ENCODE results near the gene CFAP77. TPM values are rescaled to one million over a fixed set of nuclear protein-coding genes. Genes with fewer than 3 reads are reported as not detected.

Gene CFAP77
- total RNA-seq, 4 donors from 2014 or later = 0.44 TPM; not detected in 3

GRCh38 chr9:132548751-132549640, 139.0 kb downstream of the CFAP77 start:
- Histone ChIP-seq H3K4me3 (replicated peaks in 1 of 3) (no peak overlapping the region), H3K27me3 (no peaks in the 10 kb centered on the region), H3K27ac (no peak overlapping the region), H3K36me3 (no peaks in the 10 kb centered on the region), H3K9me3 (no peaks in the 10 kb centered on the region), H3K4me1 (peaks cover 5 to 6% of the 10 kb centered on the region in 2 donors)
- DNase-seq = no peak
- intact Hi-C loops (cut with DNase I) = no loop called here
- no peak for TF ChIP-seq CTCF (IDR thresholded peaks at IDR 0.05)
- TF ChIP-seq POLR2A (IDR thresholded peaks at IDR 0.05) = no peak
- WGBS, 2 donors = 64 to 76% methylated on average over 16 to 17 of the region's 17 CpGs

- no peak for DNase-seq
- Histone ChIP-seq H3K36me3 (no peaks in the 10 kb centered on the region), H3K27me3 (no peaks in the 10 kb centered on the region), H3K4me3 (replicated peaks in 1 of 3) (no peak overlapping the region), H3K27ac (no peak overlapping the region), H3K4me1 (peaks cover under 1% of the 10 kb centered on the region in 2 donors), H3K9me3 (no peaks in the 10 kb centered on the region)
- intact Hi-C loops (cut with DNase I) = no loop called here
- WGBS, 2 donors = 70 to 76% methylated on average over 12 to 13 of the region's 13 CpGs
- no peak for TF ChIP-seq CTCF (IDR thresholded peaks at IDR 0.05)
- TF ChIP-seq POLR2A (IDR thresholded peaks at IDR 0.05) = no peak
Measured at GRCh38 chr9:132551556-132551955, 141.5 kb downstream of the CFAP77 start.

GRCh38 chr9:132552041-132552440, 142.0 kb downstream of the CFAP77 start:
- Histone ChIP-seq H3K27me3 (no peaks in the 10 kb centered on the region), H3K27ac (no peak overlapping the region), H3K36me3 (no peaks in the 10 kb centered on the region), H3K9me3 (no peaks in the 10 kb centered on the region), H3K4me1 (no peaks in the 10 kb centered on the region), H3K4me3 (replicated peaks in 1 of 3) (no peak overlapping the region)
- WGBS, 2 donors = 77 to 79% methylated on average over 12 of the region's 12 CpGs
- TF ChIP-seq CTCF (IDR thresholded peaks at IDR 0.05) (no peak), POLR2A (IDR thresholded peaks at IDR 0.05) (no peak)
- intact Hi-C loops (cut with DNase I) = no loop called here
- no peak for DNase-seq

GRCh38 chr9:132554755-132555154, 144.7 kb downstream of the CFAP77 start:
- H3K27me3 ChIP-seq = no peaks in the 10 kb centered on the region
- TF ChIP-seq CTCF (IDR thresholded peaks at IDR 0.05) = no peak
- TF ChIP-seq POLR2A (IDR thresholded peaks at IDR 0.05) = no peak

GRCh38 chr9:132555528-132555927, 145.5 kb downstream of the CFAP77 start:
- DNase-seq = no peak
- TF ChIP-seq CTCF (IDR thresholded peaks at IDR 0.05) = no peak
- TF ChIP-seq POLR2A (IDR thresholded peaks at IDR 0.05) = no peak
- H3K4me1 ChIP-seq = peaks cover 0 to under 1% of the 10 kb centered on the region in 2 donors
- intact Hi-C loops (cut with DNase I) = no loop called here
- H3K9me3 ChIP-seq = no peaks in the 10 kb centered on the region
- whole genome bisulfite sequencing, 2 donors = 82 to 86% methylated on average over 8 of the region's 8 CpGs
- no peak overlapping the region for H3K4me3 ChIP-seq (replicated peaks in 1 of 3)
- H3K27ac ChIP-seq = no peak overlapping the region
- H3K36me3 ChIP-seq = no peaks in the 10 kb centered on the region
- H3K27me3 ChIP-seq = no peaks in the 10 kb centered on the region

More at GRCh38 chr9:132554755-132555154, 144.7 kb downstream of the CFAP77 start:
- DNase-seq = no peak
- H3K9me3 ChIP-seq = no peaks in the 10 kb centered on the region
- no peak overlapping the region for H3K4me3 ChIP-seq (replicated peaks in 1 of 3)
- no peak overlapping the region for H3K27ac ChIP-seq
- H3K36me3 ChIP-seq = no peaks in the 10 kb centered on the region
- 94% methylated on average over 2 of the region's 2 CpGs for WGBS, 2 donors
- H3K4me1 ChIP-seq = no peaks in the 10 kb centered on the region
- intact Hi-C loops (cut with DNase I) = no loop called here
